SJCRH30 (cell line): ENCODE measurements around the gene RNF40. TPM values are rescaled to one million over a fixed set of nuclear protein-coding genes. Genes with fewer than 3 reads are reported as not detected.
"Not testable (repeated sequence)": the region's sequence is repeated elsewhere in the genome, so short reads cannot be mapped to it uniquely, and the experiment has no call there.

Source experiments
- DNase-seq, 2 experiments: peaks; one replicate each; pipeline ENCODE4 v3.0.0-alpha.2; 2015 to 2020
- H3K27ac ChIP-seq: fragments of 250-450 bp; sonication (Bioruptor Pico); 2 replicates; pipeline ENCODE4 v1.5.1; 2020; ENCODE audit warnings: mild to moderate bottlenecking, moderate library complexity
- H3K27me3 ChIP-seq: fragments of 250-450 bp; sonication (Bioruptor Pico); 2 replicates; pipeline ENCODE4 v1.5.1; 2020; ENCODE audit warnings: mild to moderate bottlenecking, moderate library complexity
- H3K36me3 ChIP-seq: fragments of 250-450 bp; sonication (Bioruptor Pico); 2 replicates; pipeline ENCODE4 v1.5.1; 2020; ENCODE audit warnings: mild to moderate bottlenecking, moderate library complexity
- H3K4me1 ChIP-seq: fragments of 250-450 bp; sonication (Bioruptor Pico); 2 replicates; pipeline ENCODE4 v1.5.1; 2020; ENCODE audit warnings: mild to moderate bottlenecking, moderate library complexity
- H3K4me3 ChIP-seq: fragments of 250-450 bp; sonication (Bioruptor Pico); 2 replicates; pipeline ENCODE4 v1.5.1; 2020; ENCODE audit warnings: mild to moderate bottlenecking, moderate library complexity
- H3K9me3 ChIP-seq: fragments of 250-450 bp; sonication (Bioruptor Pico); replicated peaks from 2 replicates; pipeline ENCODE4 v1.5.1; 2020; ENCODE audit warnings: mild to moderate bottlenecking, moderate library complexity
- total RNA-seq: library from RNA; depleted of rRNA; stranded (reverse); fragments of >200 nt; shearing (Covaris generic); gene quantifications from 2 replicates; pipeline ENCODE4 v1.2.3, GENCODE V29; 2014

The RNF40 gene
- total RNA-seq, 1 experiment from 2014 or later, result 124 TPM

- Histone ChIP-seq H3K4me3 (no peak overlapping the region), H3K4me1 (0 out of 2 replicates have a peak, but pooled peaks cover 5% of the 10 kb centered on the region), H3K9me3 (no peaks in the 10 kb centered on the region), H3K27ac (no peak overlapping the region), H3K36me3 (no peaks in the 10 kb centered on the region), H3K27me3 (no peaks in the 10 kb centered on the region)
- DNase-seq, result no peak
Observed at GRCh38 chr16:30793508-30794069, 31.5 kb downstream of the RNF40 start.

GRCh38 chr16:30794634-30795033 is 32.5 kb downstream of the RNF40 start:
- no peak for DNase-seq
- Histone ChIP-seq H3K4me3 (no peak overlapping the region), H3K9me3 (no peaks in the 10 kb centered on the region), H3K27me3 (no peaks in the 10 kb centered on the region), H3K4me1 (0 out of 2 replicates have a peak, but pooled peaks cover 5% of the 10 kb centered on the region), H3K36me3 (no peaks in the 10 kb centered on the region), H3K27ac (no peak overlapping the region)

GRCh38 chr16:30797670-30798309 is 35.7 kb downstream of the RNF40 start:
- Histone ChIP-seq H3K4me1 (0 out of 2 replicates have a peak, but pooled peaks cover 5% of the 10 kb centered on the region), H3K4me3 (no peak overlapping the region), H3K36me3 (no peaks in the 10 kb centered on the region), H3K27ac (no peak overlapping the region), H3K27me3 (no peaks in the 10 kb centered on the region), H3K9me3 (no peaks in the 10 kb centered on the region)
- DNase-seq, result no peak

DNA sequence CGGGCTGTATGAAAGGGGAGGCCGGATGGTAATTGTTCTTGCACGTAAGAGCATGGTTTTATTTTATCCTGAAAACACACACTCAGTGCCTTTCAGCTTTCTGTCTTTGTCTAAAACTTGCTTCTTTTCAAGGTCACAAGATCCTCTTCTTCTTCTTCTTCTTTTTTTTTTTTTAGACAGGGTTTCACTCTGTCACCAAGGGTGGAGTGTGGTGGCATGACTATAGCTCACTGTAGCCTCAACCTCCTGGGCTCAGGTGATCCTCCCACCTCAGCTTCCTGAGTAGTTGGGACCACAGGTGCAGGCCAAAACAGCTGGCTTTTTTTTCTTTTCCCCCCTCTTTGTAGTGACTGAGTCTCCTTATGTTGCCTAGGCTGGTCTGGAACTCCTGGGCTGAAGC is 40.8 kb downstream of the RNF40 start:
- 0 out of 2 replicates have a peak, but pooled peaks cover 5% of the 10 kb centered on the region for H3K4me1 ChIP-seq
- no peaks in the 10 kb centered on the region for H3K36me3 ChIP-seq
- H3K4me3 ChIP-seq, result no peak overlapping the region
- H3K27ac ChIP-seq, result no peak overlapping the region
- no peaks in the 10 kb centered on the region for H3K9me3 ChIP-seq
- no peaks in the 10 kb centered on the region for H3K27me3 ChIP-seq
- DNase-seq, result no peak

DNA sequence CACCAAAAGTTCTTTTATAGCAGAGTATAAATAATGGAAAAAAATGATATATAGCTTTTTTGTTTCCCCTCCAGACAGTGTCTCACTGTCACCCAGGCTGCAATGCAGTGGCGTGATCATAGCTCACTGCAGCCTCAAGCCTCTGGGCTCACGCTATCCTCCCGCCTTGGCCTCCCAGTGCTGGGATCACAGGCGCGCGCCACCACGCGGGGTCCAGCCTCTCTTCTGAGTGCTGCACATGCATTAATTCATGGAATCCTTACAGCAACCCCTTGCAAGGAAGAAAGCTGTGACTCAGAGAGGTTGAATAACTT is 42.9 kb downstream of the RNF40 start:
- H3K27ac ChIP-seq, result peak overlapping the region; percentile 50; the same call in 1 of the 2 replicates

DNA sequence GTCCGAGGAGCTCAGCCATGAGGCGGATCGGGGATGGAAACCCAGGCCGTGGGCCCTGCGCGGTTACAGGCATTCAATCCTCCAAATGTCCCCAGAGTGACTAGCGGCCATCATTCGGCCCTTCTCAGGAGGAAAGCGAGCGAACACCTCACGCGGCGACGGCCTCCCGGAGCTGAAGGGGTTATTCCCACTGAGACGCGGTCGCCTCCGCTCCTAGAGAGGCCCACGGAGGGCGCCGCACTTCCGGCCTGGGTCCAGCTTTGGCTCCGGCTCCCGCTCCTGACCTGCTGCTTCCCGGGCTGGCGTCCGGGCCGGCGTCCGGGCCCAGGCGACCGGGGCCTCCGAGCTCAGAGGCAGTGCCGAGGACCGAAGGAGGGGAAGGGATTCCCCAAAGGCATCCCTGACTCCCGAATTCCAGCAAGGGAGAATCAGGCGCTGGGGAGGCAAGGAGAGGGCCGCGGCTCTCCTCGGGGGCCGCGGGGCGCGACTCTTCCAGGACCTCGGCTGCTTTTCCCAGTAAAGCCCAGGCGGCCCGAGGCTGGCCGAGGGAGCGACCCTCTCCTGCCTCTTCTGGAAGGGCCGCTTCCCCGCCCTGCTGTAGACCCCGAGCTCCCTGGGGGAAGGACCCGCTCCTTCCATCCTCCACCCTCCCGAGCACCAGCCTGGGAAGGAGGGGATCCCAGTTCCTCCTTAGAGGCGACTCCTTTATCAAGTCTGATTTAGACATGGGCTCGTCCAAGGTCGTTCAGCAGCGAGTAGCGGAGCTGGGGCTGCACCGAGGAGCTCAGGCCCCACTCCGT is 43.4 kb downstream of the RNF40 start:
- DNase-seq, result peak; percentile 87 to 92
- H3K36me3 ChIP-seq, result no peaks in the 10 kb centered on the region
- H3K27ac ChIP-seq, result peak overlapping the region; percentile 50
- peak overlapping the region; percentile 73 for H3K4me3 ChIP-seq
- H3K4me1 ChIP-seq, result 0 out of 2 replicates have a peak, but pooled peaks cover 5% of the 10 kb centered on the region
- no peaks in the 10 kb centered on the region for H3K9me3 ChIP-seq
- no peaks in the 10 kb centered on the region for H3K27me3 ChIP-seq

More for the DNA sequence above, 42.9 kb downstream of the RNF40 start:
- no peaks in the 10 kb centered on the region for H3K27me3 ChIP-seq
- H3K4me3 ChIP-seq, result peak overlapping the region; percentile 73
- 0 out of 2 replicates have a peak, but pooled peaks cover 5% of the 10 kb centered on the region for H3K4me1 ChIP-seq
- no peak for DNase-seq
- H3K36me3 ChIP-seq, result no peaks in the 10 kb centered on the region
- H3K9me3 ChIP-seq, result no peaks in the 10 kb centered on the region

GRCh38 chr16:30808146-30808545 is 46.0 kb downstream of the RNF40 start:
- DNase-seq, result no peak
- Histone ChIP-seq H3K4me1 (0 out of 2 replicates have a peak, but pooled peaks cover 5% of the 10 kb centered on the region), H3K4me3 (no peak overlapping the region), H3K27me3 (no peaks in the 10 kb centered on the region), H3K27ac (no peak overlapping the region), H3K36me3 (no peaks in the 10 kb centered on the region), H3K9me3 (no peaks in the 10 kb centered on the region)

- not testable (repeated sequence) for H3K4me1 ChIP-seq, H3K36me3 ChIP-seq, H3K9me3 ChIP-seq, H3K4me3 ChIP-seq, DNase-seq, H3K27me3 ChIP-seq, H3K27ac ChIP-seq
Observed at GRCh38 chr16:30808890-30809426, 46.8 kb downstream of the RNF40 start.

DNA sequence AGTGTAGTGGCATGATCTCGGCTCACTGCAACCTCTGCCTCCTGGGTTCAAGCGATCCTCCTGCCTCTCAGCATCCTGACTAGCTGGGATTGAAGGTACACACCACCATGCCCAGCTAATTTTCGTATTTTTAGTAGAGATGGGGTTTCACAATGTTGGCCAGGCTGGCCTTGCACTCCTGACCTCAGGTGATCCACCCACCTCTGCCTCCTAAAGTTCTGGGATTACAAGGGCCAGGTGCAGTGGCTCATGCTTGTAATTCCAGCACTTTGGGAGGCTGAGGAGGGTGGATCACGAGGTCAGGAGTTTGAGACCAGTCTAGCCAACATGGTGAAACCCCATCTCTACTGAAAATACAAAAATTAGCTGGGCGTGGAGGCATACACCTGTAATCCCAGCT is 47.6 kb downstream of the RNF40 start:
- H3K36me3 ChIP-seq, H3K4me3 ChIP-seq, H3K27ac ChIP-seq, DNase-seq, H3K27me3 ChIP-seq, H3K4me1 ChIP-seq, H3K9me3 ChIP-seq: not testable (repeated sequence)

GRCh38 chr16:30813821-30814189 is 51.7 kb downstream of the RNF40 start:
- no peaks in the 10 kb centered on the region for H3K27me3 ChIP-seq
- H3K9me3 ChIP-seq, result no peaks in the 10 kb centered on the region
- peak overlapping the region; percentile 44 for H3K4me3 ChIP-seq
- no peaks in the 10 kb centered on the region for H3K4me1 ChIP-seq
- no peaks in the 10 kb centered on the region for H3K36me3 ChIP-seq
- no peak overlapping the region for H3K27ac ChIP-seq
- DNase-seq, result no peak

GRCh38 chr16:30816769-30817168 is 54.6 kb downstream of the RNF40 start:
- H3K27me3 ChIP-seq, result no peaks in the 10 kb centered on the region
- no peak overlapping the region for H3K4me3 ChIP-seq
- no peak for DNase-seq
- no peaks in the 10 kb centered on the region for H3K36me3 ChIP-seq
- H3K4me1 ChIP-seq, result no peaks in the 10 kb centered on the region
- no peaks in the 10 kb centered on the region for H3K9me3 ChIP-seq
- H3K27ac ChIP-seq, result no peak overlapping the region

- H3K4me3 ChIP-seq, result no peak overlapping the region
- no peaks in the 10 kb centered on the region for H3K36me3 ChIP-seq
- H3K27me3 ChIP-seq, result no peaks in the 10 kb centered on the region
- DNase-seq, result no peak
- H3K27ac ChIP-seq, result no peak overlapping the region
- H3K9me3 ChIP-seq, result no peaks in the 10 kb centered on the region
- no peaks in the 10 kb centered on the region for H3K4me1 ChIP-seq
Observed at GRCh38 chr16:30820952-30821421, 58.9 kb downstream of the RNF40 start.

- not testable (repeated sequence) for H3K4me1 ChIP-seq, H3K4me3 ChIP-seq, H3K36me3 ChIP-seq, H3K9me3 ChIP-seq, H3K27me3 ChIP-seq, DNase-seq, H3K27ac ChIP-seq
Observed at GRCh38 chr16:30821441-30821840, 59.3 kb downstream of the RNF40 start.

- no peak for DNase-seq
- no peaks in the 10 kb centered on the region for H3K36me3 ChIP-seq
- no peaks in the 10 kb centered on the region for H3K9me3 ChIP-seq
- H3K4me1 ChIP-seq, result no peaks in the 10 kb centered on the region
- no peak overlapping the region for H3K27ac ChIP-seq
- no peak overlapping the region for H3K4me3 ChIP-seq
- H3K27me3 ChIP-seq, result no peaks in the 10 kb centered on the region
Observed at GRCh38 chr16:30821891-30822290, 59.8 kb downstream of the RNF40 start.
